PC-9 (cell line): ENCODE data around the gene TBCD. TPM values are rescaled to one million over a fixed set of nuclear protein-coding genes. Genes with fewer than 3 reads are reported as not detected.

ENCODE experiments used
- BruUV-seq: library from RNA; stranded (reverse); fragments of 400-500 nt; replicated peaks from 2 replicates; lab custom pipeline; 2021; lab: Mats Ljungman, UMichigan
- CTCF ChIA-PET: fragments of 300-600 bp; sonication (Branson Sonifier 250); formaldehyde crosslinking; loops from one replicate; lab custom pipeline; 2022; ENCODE audit warnings: antibody characterized with exemption; lab: Charles Lee
- POLR2A ChIA-PET: fragments of 300-600 bp; sonication (Branson Sonifier 250); formaldehyde crosslinking; loops from one replicate; lab custom pipeline; 2022; ENCODE audit warnings: antibody characterized with exemption; ENCODE audit not compliant: unreplicated experiment; lab: Charles Lee
- DNase-seq, 2 experiments: peaks; one replicate each; pipeline versions ENCODE4 v3.0.0 to v3.0.0-alpha.2; 2015 to 2022; ENCODE audit warnings: mixed read lengths in 1 of 2
- H2AFZ ChIP-seq: fragments of 200-600 bp; sonication (generic); 2 replicates; pipeline ENCODE4 v1.8.1; 2017; ENCODE audit warnings: antibody characterized with exemption
- H3F3A ChIP-seq: fragments of 200-600 bp; sonication (generic); 2 replicates; pipeline ENCODE4 v1.8.1; 2017; ENCODE audit warnings: antibody characterized with exemption, mild to moderate bottlenecking, low read depth; ENCODE audit not compliant: insufficient read depth
- H3K27ac ChIP-seq: fragments of 200-600 bp; sonication (generic); 2 replicates; pipeline ENCODE4 v1.6.1; 2016; ENCODE audit warnings: mixed run types
- H3K27me3 ChIP-seq: fragments of 200-600 bp; sonication (generic); 2 replicates; pipeline ENCODE4 v1.6.1; 2016; ENCODE audit warnings: low read depth, mixed run types; ENCODE audit not compliant: insufficient read depth
- H3K36me3 ChIP-seq: fragments of 200-600 bp; sonication (generic); 2 replicates; pipeline ENCODE4 v1.6.1; 2016; ENCODE audit warnings: low read depth, mixed run types
- H3K4me1 ChIP-seq: fragments of 200-600 bp; sonication (generic); replicated peaks from 2 replicates; pipeline ENCODE4 v1.6.1; 2016; ENCODE audit warnings: mixed run types; ENCODE audit not compliant: insufficient read depth
- H3K4me2 ChIP-seq: fragments of 200-600 bp; sonication (generic); 2 replicates; pipeline ENCODE4 v1.6.1; 2017; ENCODE audit warnings: mixed run types
- H3K4me3 ChIP-seq: fragments of 200-600 bp; sonication (generic); 2 replicates; pipeline ENCODE4 v1.6.1; 2016; ENCODE audit warnings: mixed run types
- H3K79me2 ChIP-seq: fragments of 200-600 bp; sonication (generic); 2 replicates; pipeline ENCODE4 v1.6.1; 2017; ENCODE audit warnings: low read depth, mixed run types
- H3K9me2 ChIP-seq: fragments of 200-600 bp; sonication (generic); 2 replicates; pipeline ENCODE4 v1.8.1; 2017; ENCODE audit warnings: mild to moderate bottlenecking; ENCODE audit not compliant: insufficient read depth
- H3K9me3 ChIP-seq: fragments of 200-600 bp; sonication (generic); 2 replicates; pipeline ENCODE4 v1.8.1; 2016; ENCODE audit warnings: low read depth; ENCODE audit not compliant: insufficient read depth
- H4K20me1 ChIP-seq: fragments of 200-600 bp; sonication (generic); 2 replicates; pipeline ENCODE4 v1.8.1; 2017; ENCODE audit not compliant: insufficient read depth
- EZH2 ChIP-seq: fragments of 200-600 bp; sonication (generic); IDR thresholded peaks from 2 replicates; pipeline ENCODE4 v1.8.0; 2017; ENCODE audit warnings: antibody characterized with exemption, low read depth
- intact Hi-C: fragments of 100-400 bp; cut with micrococcal nuclease; formaldehyde crosslinking; loops from one replicate; pipeline ENCODE4 v1.10.0; 2022; ENCODE audit not compliant: unreplicated experiment
- total RNA-seq: library from RNA; stranded (reverse); gene quantifications from 2 replicates; pipeline ENCODE4 v1.2.3, GENCODE V29; 2021
- TF ChIP-seq, protein P1 (sequence below): fragments of 200-600 bp; sonication (generic); conservative IDR thresholded peaks from 2 replicates; pipeline ENCODE4 v1.6.1; 2017; ENCODE audit warnings: mixed run types, antibody characterized with exemption, mild to moderate bottlenecking, moderate library complexity

TBCD gene
- total RNA-seq, 1 experiment from 2014 or later, result 115 TPM

GRCh38 chr17:82901356-82901755, 149.5 kb downstream of the TBCD start:
- POLR2A ChIA-PET, result no interaction called here
- no peak overlapping the region for H2AFZ ChIP-seq
- no TSS peak for BruUV-seq
- TF ChIP-seq, protein P1, sequence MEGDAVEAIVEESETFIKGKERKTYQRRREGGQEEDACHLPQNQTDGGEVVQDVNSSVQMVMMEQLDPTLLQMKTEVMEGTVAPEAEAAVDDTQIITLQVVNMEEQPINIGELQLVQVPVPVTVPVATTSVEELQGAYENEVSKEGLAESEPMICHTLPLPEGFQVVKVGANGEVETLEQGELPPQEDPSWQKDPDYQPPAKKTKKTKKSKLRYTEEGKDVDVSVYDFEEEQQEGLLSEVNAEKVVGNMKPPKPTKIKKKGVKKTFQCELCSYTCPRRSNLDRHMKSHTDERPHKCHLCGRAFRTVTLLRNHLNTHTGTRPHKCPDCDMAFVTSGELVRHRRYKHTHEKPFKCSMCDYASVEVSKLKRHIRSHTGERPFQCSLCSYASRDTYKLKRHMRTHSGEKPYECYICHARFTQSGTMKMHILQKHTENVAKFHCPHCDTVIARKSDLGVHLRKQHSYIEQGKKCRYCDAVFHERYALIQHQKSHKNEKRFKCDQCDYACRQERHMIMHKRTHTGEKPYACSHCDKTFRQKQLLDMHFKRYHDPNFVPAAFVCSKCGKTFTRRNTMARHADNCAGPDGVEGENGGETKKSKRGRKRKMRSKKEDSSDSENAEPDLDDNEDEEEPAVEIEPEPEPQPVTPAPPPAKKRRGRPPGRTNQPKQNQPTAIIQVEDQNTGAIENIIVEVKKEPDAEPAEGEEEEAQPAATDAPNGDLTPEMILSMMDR, result no peak
- TF ChIP-seq EZH2, result no peak
- H3K4me3 ChIP-seq, result no peak overlapping the region
- H3K9me3 ChIP-seq, result no peaks in the 10 kb centered on the region
- H3K27ac ChIP-seq, result no peak overlapping the region
- H3K36me3 ChIP-seq, result no peaks in the 10 kb centered on the region
- no peaks in the 10 kb centered on the region for H3K79me2 ChIP-seq
- no peaks in the 10 kb centered on the region for H3K4me1 ChIP-seq
- no peak overlapping the region for H3K4me2 ChIP-seq
- intact Hi-C loops, result no loop called here
- CTCF ChIA-PET, result no interaction called here
- no peak for DNase-seq
- no peaks in the 10 kb centered on the region for H4K20me1 ChIP-seq
- no peaks in the 10 kb centered on the region for H3K27me3 ChIP-seq
- H3F3A ChIP-seq, result no peaks in the 10 kb centered on the region
- no peaks in the 10 kb centered on the region for H3K9me2 ChIP-seq

- POLR2A ChIA-PET, result no interaction called here
- H3K27ac ChIP-seq, result no peak overlapping the region
- H3K79me2 ChIP-seq, result no peaks in the 10 kb centered on the region
- H3K4me3 ChIP-seq, result no peak overlapping the region
- no peak overlapping the region for H2AFZ ChIP-seq
- no peak overlapping the region for H3K4me2 ChIP-seq
- H3K36me3 ChIP-seq, result no peaks in the 10 kb centered on the region
- no peaks in the 10 kb centered on the region for H3K9me3 ChIP-seq
- no TSS peak for BruUV-seq
- DNase-seq, result no peak
- CTCF ChIA-PET, result no interaction called here
- intact Hi-C loops, result no loop called here
- H3F3A ChIP-seq, result no peaks in the 10 kb centered on the region
- H3K9me2 ChIP-seq, result no peaks in the 10 kb centered on the region
- no peaks in the 10 kb centered on the region for H4K20me1 ChIP-seq
- no peak for TF ChIP-seq EZH2
- TF ChIP-seq, protein P1, result no peak
- no peaks in the 10 kb centered on the region for H3K27me3 ChIP-seq
- no peaks in the 10 kb centered on the region for H3K4me1 ChIP-seq
Observed at GRCh38 chr17:82901856-82902255, 150.0 kb downstream of the TBCD start.

DNA sequence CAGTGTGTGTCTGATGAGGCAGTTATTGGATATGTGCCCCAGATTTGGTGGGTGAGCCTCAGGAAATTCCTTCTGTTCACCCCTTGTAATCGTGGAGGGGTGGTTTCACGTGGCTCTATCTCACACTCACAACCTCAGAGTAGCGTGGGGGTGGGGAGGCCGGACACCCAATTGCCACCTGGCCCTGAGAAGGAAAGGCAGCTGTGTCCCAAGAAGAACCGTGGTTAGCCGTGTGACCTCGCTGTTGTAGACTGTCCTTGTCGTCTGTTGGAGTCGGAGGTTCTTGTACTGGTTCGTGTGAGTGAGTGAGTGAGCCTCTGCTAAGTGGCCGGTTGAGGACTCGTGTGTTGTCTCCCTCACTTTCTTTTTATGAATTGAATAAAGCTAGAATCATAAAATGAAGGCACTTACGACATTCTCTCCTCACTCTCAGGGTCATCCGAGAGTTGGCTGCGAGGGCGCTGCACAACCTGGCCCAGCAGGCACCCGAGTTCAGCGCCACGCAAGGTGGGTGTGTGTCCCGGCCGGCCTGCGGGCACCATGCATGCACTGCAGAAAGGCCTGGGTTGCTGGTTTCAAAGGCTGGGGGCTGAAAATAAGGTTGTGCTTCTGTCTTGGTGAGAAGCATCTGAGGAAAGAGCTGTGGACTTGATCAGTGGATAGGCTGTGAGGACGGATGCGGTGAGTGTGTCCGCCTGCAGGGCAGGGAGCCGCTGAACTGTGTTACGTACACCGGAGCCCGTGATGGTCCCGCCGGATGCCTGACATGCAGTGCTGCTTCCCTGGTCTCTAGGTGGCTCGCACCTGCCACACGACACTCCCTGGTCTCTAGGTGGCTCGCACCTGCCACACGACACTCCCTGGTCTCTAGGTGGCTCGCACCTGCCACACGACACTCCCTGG, 151.4 kb downstream of the TBCD start:
- no peaks in the 10 kb centered on the region for H3K9me3 ChIP-seq

More for the DNA sequence above, 151.4 kb downstream of the TBCD start:
- H3K79me2 ChIP-seq, result no peaks in the 10 kb centered on the region
- TF ChIP-seq, protein P1, result no peak
- TF ChIP-seq EZH2, result no peak
- intact Hi-C loops, result no loop called here
- no peaks in the 10 kb centered on the region for H4K20me1 ChIP-seq
- no peak overlapping the region for H3K27ac ChIP-seq
- BruUV-seq, result no TSS peak
- H3F3A ChIP-seq, result no peaks in the 10 kb centered on the region
- H3K27me3 ChIP-seq, result no peaks in the 10 kb centered on the region
- DNase-seq, result no peak
- no peak overlapping the region for H3K4me2 ChIP-seq
- POLR2A ChIA-PET, result no interaction called here
- no peak overlapping the region for H3K4me3 ChIP-seq
- H2AFZ ChIP-seq, result no peak overlapping the region
- H3K4me1 ChIP-seq, result no peaks in the 10 kb centered on the region
- CTCF ChIA-PET, result no interaction called here
- no peaks in the 10 kb centered on the region for H3K9me2 ChIP-seq
- H3K36me3 ChIP-seq, result no peaks in the 10 kb centered on the region
